Stimulated activated CD4-positive, alpha-beta T cell treated with anti-CD3 and anti-CD28 coated beads, Interleukin-1b, Interleukin-23, amount 100 ng/mL, for 4 hours (primary cell): ENCODE measurements around the gene CCDC71L.
A peak's percentile ranks its signal among the peaks of the same experiment; 100 is the strongest.
"Not testable (repeated sequence)": the region's sequence is repeated elsewhere in the genome, so short reads cannot be mapped to it uniquely, and the experiment has no call there.

Source experiments
- DNase-seq, 2 donors: peaks; one replicate each; pipeline ENCODE4 v3.0.0-alpha.2; 2020; ENCODE audit warnings: low read depth in 2 of 2

The CCDC71L gene

GRCh38 chr7:106660862-106661720, at the start of gene CCDC71L:
Gene CCDC71L, minus strand, starts transcription at chr7:106661158. Its CDS starts 262 bp downstream, at chr7:106660896.
- peak; percentile 88 to 94 for DNase-seq

- DNase-seq = not testable (repeated sequence)
These were observed 48.6 kb upstream of the CCDC71L start for GRCh38 chr7:106709604-106710003.

- DNase-seq = no peak
These were observed 43.3 kb upstream of the CCDC71L start for GRCh38 chr7:106704000-106704840.

- no peak for DNase-seq
These were observed 32.9 kb upstream of the CCDC71L start for GRCh38 chr7:106693677-106694353.

- DNase-seq = no peak
These were observed 31.6 kb upstream of the CCDC71L start for GRCh38 chr7:106692450-106693051.

GRCh38 chr7:106688161-106688560, 27.2 kb upstream of the CCDC71L start:
- not testable (repeated sequence) for DNase-seq

GRCh38 chr7:106683941-106684340, 23.0 kb upstream of the CCDC71L start:
- no peak for DNase-seq

GRCh38 chr7:106681815-106682495, 21.0 kb upstream of the CCDC71L start:
- DNase-seq = no peak

GRCh38 chr7:106679153-106679931, 18.4 kb upstream of the CCDC71L start:
- no peak for DNase-seq

- DNase-seq = no peak
These were observed 17.8 kb upstream of the CCDC71L start for GRCh38 chr7:106678795-106679152.

- DNase-seq = not testable (repeated sequence)
These were observed 15.5 kb upstream of the CCDC71L start for GRCh38 chr7:106676506-106676905.

- not testable (repeated sequence) for DNase-seq
These were observed 12.7 kb upstream of the CCDC71L start for GRCh38 chr7:106673688-106674087.

- not testable (repeated sequence) for DNase-seq
These were observed 11.0 kb upstream of the CCDC71L start for GRCh38 chr7:106671930-106672329.

GRCh38 chr7:106671160-106671559, 10.2 kb upstream of the CCDC71L start:
- no peak for DNase-seq

GRCh38 chr7:106668861-106669524, 8.0 kb upstream of the CCDC71L start:
- no peak for DNase-seq

GRCh38 chr7:106666353-106666752, 5.4 kb upstream of the CCDC71L start:
- no peak for DNase-seq

- DNase-seq = no peak
These were observed 3.4 kb upstream of the CCDC71L start for GRCh38 chr7:106664343-106664742.

GRCh38 chr7:106659963-106660861, 746 bp downstream of the CCDC71L start:
- peak; percentile 68 to 79 for DNase-seq
